H1 (cell line): ENCODE measurements around the gene KRT80. TPM values are rescaled to one million over a fixed set of nuclear protein-coding genes. Genes with fewer than 3 reads are reported as not detected.

ENCODE experiments used
- CTCF ChIA-PET: fragments of 300-600 bp; sonication (Branson Sonifier 250); formaldehyde crosslinking; loops from one replicate; lab custom pipeline; 2021; ENCODE audit not compliant: partially characterized antibody; lab: Charles Lee
- POLR2A ChIA-PET: fragments of 300-600 bp; sonication (Branson Sonifier 250); formaldehyde crosslinking; loops from one replicate; lab custom pipeline; 2021; ENCODE audit warnings: inconsistent platforms; ENCODE audit not compliant: partially characterized antibody; lab: Charles Lee
- DNase-seq, 2 experiments: peaks; one replicate each; pipeline versions ENCODE4 v3.0.0 to v3.0.0-alpha.2; 2010 to 2022; ENCODE audit warnings: low spot score in 2 of 2, low read depth in 1 of 2, mixed read lengths in 1 of 2
- FAIRE-seq: peaks from 2 replicates; lab custom pipeline; 2011; peaks lifted over from hg19 to GRCh38; lab: Jason Lieb, UNC
- H2AFZ ChIP-seq: 2 replicates; pipeline ENCODE4 v1.8.1; 2012; ENCODE audit warnings: low read length, inconsistent platforms
- H2AK5ac ChIP-seq: 2 replicates; pipeline ENCODE4 v1.6.1; 2013; ENCODE audit warnings: low read depth, low read length
- H2BK120ac ChIP-seq: replicated peaks from 2 replicates; pipeline ENCODE3; 2013; ENCODE audit warnings: low read depth, low read length, inconsistent platforms
- H2BK12ac ChIP-seq: 2 replicates; pipeline ENCODE4 v1.6.1; 2013; ENCODE audit warnings: low read depth, low read length
- H2BK15ac ChIP-seq: 2 replicates; pipeline ENCODE4 v1.6.1; 2013; ENCODE audit warnings: low read length
- H2BK20ac ChIP-seq: 2 replicates; pipeline ENCODE4 v1.6.1; 2013; ENCODE audit warnings: low read length
- H2BK5ac ChIP-seq: 2 replicates; pipeline ENCODE4 v1.6.1; 2013; ENCODE audit warnings: low read depth, low read length
- H3K14ac ChIP-seq: 2 replicates; pipeline ENCODE4 v1.6.1; 2013; ENCODE audit warnings: inconsistent platforms; ENCODE audit not compliant: insufficient read length
- H3K18ac ChIP-seq: 2 replicates; pipeline ENCODE4 v1.6.1; 2013; ENCODE audit warnings: low read length; ENCODE audit errors: extremely low read depth
- H3K23ac ChIP-seq: 2 replicates; pipeline ENCODE4 v1.6.1; 2013; ENCODE audit warnings: inconsistent platforms; ENCODE audit not compliant: insufficient read length
- H3K23me2 ChIP-seq: 2 replicates; pipeline ENCODE4 v1.6.1; 2013; ENCODE audit warnings: low read depth, low read length
- H3K27ac ChIP-seq: 2 replicates; pipeline ENCODE4 v1.6.1; 2011; ENCODE audit warnings: low read depth, low read length, inconsistent platforms
- H3K27me3 ChIP-seq, 4 experiments: replicated peaks in 1 of 4; 1 replicate in 1 of 4; 2 replicates in 3 of 4; pipeline versions ENCODE4 v1.6.1 to v1.8.1; 2011 to 2013; ENCODE audit warnings: low read length in 3 of 4, mild to moderate bottlenecking in 3 of 4, inconsistent platforms in 2 of 4, mixed read lengths in 2 of 4, moderate library complexity in 1 of 4; ENCODE audit not compliant: control insufficient read depth in 3 of 4, insufficient read depth in 3 of 4; ENCODE audit errors: extremely low read depth in 1 of 4
- H3K36me3 ChIP-seq, 4 experiments: 2 replicates each; pipeline versions ENCODE4 v1.6.1 to v1.8.1; 2011 to 2013; ENCODE audit warnings: mild to moderate bottlenecking in 4 of 4, low read length in 3 of 4, moderate library complexity in 2 of 4, control low read depth in 1 of 4, inconsistent platforms in 1 of 4; ENCODE audit not compliant: insufficient read depth in 4 of 4, control insufficient read depth in 2 of 4
- H3K4ac ChIP-seq: replicated peaks from 2 replicates; pipeline ENCODE3; 2013; ENCODE audit warnings: low read length, low read depth, mixed read lengths, inconsistent platforms; ENCODE audit not compliant: insufficient read length
- H3K4me1 ChIP-seq, 4 experiments: replicated peaks in 1 of 4; 1 replicate in 1 of 4; 2 replicates in 3 of 4; pipeline versions ENCODE4 v1.6.1 to v1.8.1; 2011 to 2013; ENCODE audit warnings: low read length in 3 of 4, inconsistent platforms in 2 of 4, mixed read lengths in 1 of 4; ENCODE audit not compliant: insufficient read depth in 4 of 4, control insufficient read depth in 3 of 4
- H3K4me2 ChIP-seq, 2 experiments: 2 replicates each; pipeline versions ENCODE4 v1.6.1 to v1.8.1; 2011 to 2013; ENCODE audit warnings: low read depth in 2 of 2, low read length in 2 of 2, control low read depth in 1 of 2, inconsistent platforms in 1 of 2, mild to moderate bottlenecking in 1 of 2; ENCODE audit not compliant: insufficient read depth in 1 of 2
- H3K4me3 ChIP-seq, 4 experiments: fragments of 200-600, 300-600 bp in 1 of 4; sonication (generic), shearing (Covaris generic), sonication (Bioruptor Twin) in 1 of 4; 2 replicates each; pipeline versions ENCODE4 v1.5.1 to v1.8.1; 2011 to 2016; ENCODE audit warnings: low read length in 4 of 4, low read depth in 3 of 4, control low read depth in 2 of 4, inconsistent platforms in 2 of 4, mild to moderate bottlenecking in 2 of 4, mixed read lengths in 1 of 4, moderate library complexity in 1 of 4; ENCODE audit not compliant: insufficient read depth in 2 of 4; ENCODE audit errors: extremely low read depth in 1 of 4
- H3K56ac ChIP-seq: replicated peaks from 2 replicates; pipeline ENCODE3; 2013; ENCODE audit warnings: low read depth, mild to moderate bottlenecking, mixed read lengths, low read length, inconsistent platforms; ENCODE audit not compliant: insufficient read length
- H3K79me1 ChIP-seq: 2 replicates; pipeline ENCODE4 v1.6.1; 2013; ENCODE audit warnings: low read depth, low read length, control low read depth
- H3K79me2 ChIP-seq, 2 experiments: 2 replicates each; pipeline versions ENCODE4 v1.6.1 to v1.8.1; 2012 to 2013; ENCODE audit warnings: low read length in 2 of 2, mild to moderate bottlenecking in 2 of 2, inconsistent platforms in 1 of 2; ENCODE audit not compliant: insufficient read depth in 2 of 2, control insufficient read depth in 1 of 2
- H3K9ac ChIP-seq, 4 experiments: replicated peaks in 1 of 4; 1 replicate in 1 of 4; 2 replicates in 3 of 4; pipeline versions ENCODE4 v1.6.1 to v1.8.1; 2011 to 2013; ENCODE audit warnings: low read depth in 3 of 4, low read length in 3 of 4, control low read depth in 2 of 4, mild to moderate bottlenecking in 2 of 4, moderate library complexity in 2 of 4, inconsistent platforms in 1 of 4; ENCODE audit errors: extremely low read depth in 1 of 4
- H3K9me3 ChIP-seq, 2 experiments: 2 replicates each; pipeline versions ENCODE4 v1.6.1 to v1.8.1; 2012 to 2013; ENCODE audit warnings: mild to moderate bottlenecking in 2 of 2, moderate library complexity in 2 of 2, control low read depth in 1 of 2, inconsistent platforms in 1 of 2, low read depth in 1 of 2, low read length in 1 of 2, mixed read lengths in 1 of 2; ENCODE audit not compliant: insufficient read depth in 2 of 2
- H4K20me1 ChIP-seq, 2 experiments: replicated peaks in 1 of 2; 2 replicates each; pipeline versions ENCODE3 to v1.8.1; 2011 to 2013; ENCODE audit warnings: inconsistent platforms in 2 of 2, low read length in 2 of 2, mild to moderate bottlenecking in 1 of 2; ENCODE audit not compliant: insufficient read depth in 2 of 2, control insufficient read depth in 1 of 2
- H4K5ac ChIP-seq: 2 replicates; pipeline ENCODE4 v1.6.1; 2013; ENCODE audit warnings: low read length, low read depth, mixed read lengths, inconsistent platforms; ENCODE audit not compliant: insufficient read length
- H4K8ac ChIP-seq: 2 replicates; pipeline ENCODE4 v1.8.0; 2013; ENCODE audit warnings: mild to moderate bottlenecking, moderate library complexity, low read length, inconsistent platforms; ENCODE audit not compliant: insufficient read depth; ENCODE audit errors: extremely low read depth
- H4K91ac ChIP-seq: replicated peaks from 2 replicates; pipeline ENCODE3; 2013; ENCODE audit warnings: low read length, mixed read lengths, inconsistent platforms; ENCODE audit not compliant: insufficient read length
- ATF3 ChIP-seq: IDR thresholded peaks from 2 replicates; pipeline ENCODE4 v1.6.1; 2011; ENCODE audit warnings: low read depth, mild to moderate bottlenecking, low read length; ENCODE audit not compliant: insufficient read depth
- BCL11A ChIP-seq, 2 experiments: IDR thresholded peaks; one replicate each; pipeline ENCODE4 v1.6.1; 2011; ENCODE audit warnings: low read depth in 2 of 2, low read length in 2 of 2, mild to moderate bottlenecking in 2 of 2
- GTF2F1 ChIP-seq: IDR thresholded peaks from 2 replicates; pipeline ENCODE4 v1.6.1; 2012; ENCODE audit warnings: low read depth, low read length, improper control_type of control experiment, borderline replicate concordance
- HDAC2 ChIP-seq, 2 experiments: fragments of 300-600 bp in 1 of 2; sonication (generic) in 1 of 2; IDR thresholded peaks; 2 replicates each; pipeline ENCODE4 v1.6.1; 2011 to 2012; ENCODE audit warnings: low read depth in 2 of 2, low read length in 2 of 2, mild to moderate bottlenecking in 2 of 2, moderate library complexity in 2 of 2, borderline replicate concordance in 1 of 2, inconsistent platforms in 1 of 2
- TBP ChIP-seq: IDR thresholded peaks from 2 replicates; pipeline ENCODE4 v1.6.1; 2011; ENCODE audit warnings: low read depth, low read length, improper control_type of control experiment
- ZNF274 ChIP-seq: IDR thresholded peaks from 2 replicates; pipeline ENCODE4 v1.7.0; 2012; ENCODE audit warnings: low read length, borderline replicate concordance; ENCODE audit errors: extremely low read depth
- WGBS, 2 experiments: shearing (Covaris generic) in 1 of 2; methylation state at CpG; one replicate each; pipeline versions ENCODE4 v1.1.6 to v1.1.7; 2013 to 2015; ENCODE audit warnings: low lambda C conversion rate in 2 of 2, mixed read lengths in 2 of 2, inconsistent platforms in 1 of 2, low coverage in 1 of 2, missing lambda C conversion rate in 1 of 2; ENCODE audit not compliant: insufficient replicate concordance in 2 of 2, insufficient coverage in 1 of 2, insufficient read length in 1 of 2; ENCODE audit errors: extremely low coverage in 1 of 2, missing lambda C conversion rate in 1 of 2; 5-methylcytosine and 5-hydroxymethylcytosine counted together
- polyA plus RNA-seq, 7 experiments: library from polyadenylated mRNA; depleted of rRNA in 3 of 7; stranded (reverse) in 5 of 7; unstranded in 2 of 7; fragments of >200 nt in 5 of 7; fragments of 200-250 nt in 2 of 7; gene quantifications; 1 replicate in 5 of 7; 2 replicates in 1 of 7; 4 replicates in 1 of 7; pipeline versions ENCODE4 v1.2.1 to v1.2.3, GENCODE V29; 2011 to 2013; ENCODE audit warnings: missing spikeins in 2 of 7, mixed read lengths in 2 of 7
- total RNA-seq: library from RNA; stranded (reverse); fragmentation: NEBNext Ultra II Directional; extraction: Animal tissue kit (Norgen Biotek cat#: 25700); gene quantifications from 2 replicates; pipeline ENCODE4 v1.2.1, GENCODE V29; 2021

The KRT80 gene
- total and polyA plus RNA-seq, 2 of the 8 experiments (the other 6 are each of a cell fraction or from before 2014, with no cell fraction given), result 0.05 TPM; not detected in 1

GRCh38 chr12:52223406-52224039, 31.7 kb upstream of the KRT80 start:
- Histone ChIP-seq H3K4me2 (no peak overlapping the region), H3K18ac (no peak overlapping the region)
- POLR2A ChIA-PET, result no interaction called here

More at GRCh38 chr12:52223406-52224039, 31.7 kb upstream of the KRT80 start:
- no peak overlapping the region for H2BK15ac ChIP-seq
- H4K91ac ChIP-seq, result no peak overlapping the region
- CTCF ChIA-PET, result interaction anchor here (1.0 to 6.9 kb wide), 20 partner anchors 10 to 142 kb away, joined by 3 to 82 read pairs (median 8); partner anchors contain the start of genes KRT80 and KRT86
- no peak overlapping the region for H2BK20ac ChIP-seq
- no peaks in the 10 kb centered on the region; a peak in 2 of 7 replicates for H3K27me3 ChIP-seq
- DNase-seq (no peak), FAIRE-seq (no peak)
- no peak overlapping the region for H3K4ac ChIP-seq
- no peak overlapping the region for H3K4me3 ChIP-seq
- no peak overlapping the region for H2AFZ ChIP-seq
- no peak overlapping the region for H2BK12ac ChIP-seq
- H3K23ac ChIP-seq, result no peak overlapping the region
- H2BK5ac ChIP-seq, result no peak overlapping the region
- no peak overlapping the region for H3K56ac ChIP-seq
- 77% methylated on average over 5 of the region's 5 CpGs; no CpG with 5 or more reads in 1 of the 2 experiments for WGBS, 2 experiments
- no peaks in the 10 kb centered on the region for H3K79me1 ChIP-seq
- no peak overlapping the region for H2BK120ac ChIP-seq
- H2AK5ac ChIP-seq, result no peak overlapping the region
- no peak overlapping the region for H3K14ac ChIP-seq
- no peak overlapping the region for H4K5ac ChIP-seq
- TF ChIP-seq ZNF274 (no peak), TBP (no peak), GTF2F1 (no peak), ATF3 (no peak), BCL11A (IDR thresholded peaks at IDR 0.05; ENCODE audit: low read depth in 2 of 2, low read length in 2 of 2) (no peak), HDAC2 (IDR thresholded peaks at IDR 0.05; ENCODE audit: borderline replicate concordance in 1 of 2, low read depth in 2 of 2, low read length in 2 of 2) (no peak)
- no peak overlapping the region for H3K27ac ChIP-seq
- no peak overlapping the region for H3K9ac ChIP-seq
- H3K9me3 ChIP-seq, result no peaks in the 10 kb centered on the region
- no peaks in the 10 kb centered on the region for H3K23me2 ChIP-seq
- no peak overlapping the region for H4K8ac ChIP-seq
- H4K20me1 ChIP-seq, result no peaks in the 10 kb centered on the region
- no peaks in the 10 kb centered on the region for H3K4me1 ChIP-seq
- no peaks in the 10 kb centered on the region; a peak in 1 of 8 replicates for H3K36me3 ChIP-seq
- no peaks in the 10 kb centered on the region for H3K79me2 ChIP-seq
